Pulmonary artery endothelial cell (primary cell): ENCODE results near the gene OR2AE1. TPM values are rescaled to one million over a fixed set of nuclear protein-coding genes. Genes with fewer than 3 reads are reported as not detected.

Experiments used
- total RNA-seq: library from RNA; depleted of rRNA; stranded (reverse); fragments of >200 nt; gene quantifications from 2 replicates; pipeline ENCODE4 v1.2.3, GENCODE V29; 2014

OR2AE1 gene
- total RNA-seq, 1 donor from 2014 or later = 0.13 TPM

Other genes with a start within 250 kb of the OR2AE1 start
- not detected in 2 replicates for gene CYP3A5, start 197.0 kb downstream of the OR2AE1 start, total RNA-seq
- gene CYP3A7, start 141.8 kb downstream of the OR2AE1 start, total RNA-seq = not detected in 2 replicates
- not detected in 2 replicates for gene CYP3A4, start 92.8 kb downstream of the OR2AE1 start, total RNA-seq
- not detected in 2 replicates for gene CYP3A43, start 49.0 kb downstream of the OR2AE1 start, total RNA-seq
- gene TRIM4, start 42.5 kb upstream of the OR2AE1 start, total RNA-seq = 14.0 and 17.4 TPM in 2 replicates
- gene GJC3, start 52.6 kb upstream of the OR2AE1 start, total RNA-seq = not detected in 2 replicates
- gene AZGP1, start 99.0 kb upstream of the OR2AE1 start, total RNA-seq = not detected in 2 replicates
- 32.7 and 33.5 TPM in 2 replicates for gene ZKSCAN1, start 138.6 kb upstream of the OR2AE1 start, total RNA-seq
- 7.0 and 9.3 TPM in 2 replicates for gene ZSCAN21, start 172.7 kb upstream of the OR2AE1 start, total RNA-seq
- 21.7 and 27.8 TPM in 2 replicates for gene ZNF3, start 204.7 kb upstream of the OR2AE1 start, total RNA-seq
- 147 and 157 TPM in 2 replicates for gene COPS6, start 211.9 kb upstream of the OR2AE1 start, total RNA-seq
- gene MCM7, start 224.4 kb upstream of the OR2AE1 start, total RNA-seq = 114 and 205 TPM in 2 replicates
- 23.8 and 24.9 TPM in 2 replicates for gene AP4M1, start 224.6 kb upstream of the OR2AE1 start, total RNA-seq
- 30.5 and 40.4 TPM in 2 replicates for gene TAF6, start 242.3 kb upstream of the OR2AE1 start, total RNA-seq
- gene CNPY4, start 242.6 kb upstream of the OR2AE1 start, total RNA-seq = 34.7 and 51.5 TPM in 2 replicates
- 2.5 and 3.0 TPM in 2 replicates for gene MBLAC1, start 249.9 kb upstream of the OR2AE1 start, total RNA-seq